ENCODE results near the gene OSGIN1. TPM values are rescaled to one million over a fixed set of nuclear protein-coding genes. Genes with fewer than 3 reads are reported as not detected.

OSGIN1 gene
- total and polyA plus RNA-seq, 8 donors: 3.6 to 15.9 (median 3.9) TPM

DNA sequence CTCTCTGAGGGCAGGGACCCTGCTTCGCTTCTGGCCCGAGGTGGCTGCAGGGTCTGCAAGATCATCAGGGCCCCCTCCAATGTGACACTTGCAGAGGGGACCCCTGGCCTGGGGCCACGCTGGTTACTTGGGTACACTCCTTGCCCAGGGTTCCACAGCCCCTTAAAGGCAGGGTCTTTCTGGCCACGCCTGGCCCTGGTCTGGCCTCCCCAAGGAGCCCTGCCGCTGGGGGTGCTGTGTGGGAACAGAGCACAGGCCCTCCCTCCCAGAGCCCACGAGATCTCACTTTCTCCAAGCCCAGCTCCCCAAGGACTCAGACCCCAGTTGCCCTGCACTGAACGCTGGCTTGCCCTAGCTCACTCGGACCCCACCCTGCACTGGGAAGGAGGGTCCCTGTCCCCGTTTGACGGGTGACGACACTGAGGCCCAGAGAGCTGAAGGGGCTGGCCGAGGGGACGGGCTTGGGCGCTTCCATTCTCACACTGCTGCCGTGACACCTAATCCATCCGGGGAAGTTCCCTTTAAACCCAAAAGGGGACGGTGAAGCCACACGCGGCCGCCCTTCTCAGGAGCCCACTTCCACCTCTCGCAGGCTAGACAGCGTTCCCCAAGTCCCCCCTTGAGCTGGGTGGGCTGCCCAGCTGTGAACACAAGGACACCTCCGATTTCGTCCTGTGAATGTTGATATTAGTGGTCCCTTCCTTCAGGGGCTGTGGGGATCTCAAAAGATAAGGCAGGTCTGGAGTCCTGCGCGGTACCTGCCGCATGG lies 26.9 kb upstream of the OSGIN1 start:
- H3K36me3 ChIP-seq: no peaks in the 10 kb centered on the region
- peak in 1 of 6 donors; percentile 67 for DNase-seq

GRCh38 chr16:83926726-83927397 lies 26.2 kb upstream of the OSGIN1 start:
- FAIRE-seq (peak; percentile 67), DNase-seq (peak; percentile 61 to 93 (median 81)), ATAC-seq (peak; percentile 74 to 96 (median 91))
- peak overlapping the region in 1 of 4 donors; percentile 28 for H3K4me3 ChIP-seq
- TF ChIP-seq, protein P1, sequence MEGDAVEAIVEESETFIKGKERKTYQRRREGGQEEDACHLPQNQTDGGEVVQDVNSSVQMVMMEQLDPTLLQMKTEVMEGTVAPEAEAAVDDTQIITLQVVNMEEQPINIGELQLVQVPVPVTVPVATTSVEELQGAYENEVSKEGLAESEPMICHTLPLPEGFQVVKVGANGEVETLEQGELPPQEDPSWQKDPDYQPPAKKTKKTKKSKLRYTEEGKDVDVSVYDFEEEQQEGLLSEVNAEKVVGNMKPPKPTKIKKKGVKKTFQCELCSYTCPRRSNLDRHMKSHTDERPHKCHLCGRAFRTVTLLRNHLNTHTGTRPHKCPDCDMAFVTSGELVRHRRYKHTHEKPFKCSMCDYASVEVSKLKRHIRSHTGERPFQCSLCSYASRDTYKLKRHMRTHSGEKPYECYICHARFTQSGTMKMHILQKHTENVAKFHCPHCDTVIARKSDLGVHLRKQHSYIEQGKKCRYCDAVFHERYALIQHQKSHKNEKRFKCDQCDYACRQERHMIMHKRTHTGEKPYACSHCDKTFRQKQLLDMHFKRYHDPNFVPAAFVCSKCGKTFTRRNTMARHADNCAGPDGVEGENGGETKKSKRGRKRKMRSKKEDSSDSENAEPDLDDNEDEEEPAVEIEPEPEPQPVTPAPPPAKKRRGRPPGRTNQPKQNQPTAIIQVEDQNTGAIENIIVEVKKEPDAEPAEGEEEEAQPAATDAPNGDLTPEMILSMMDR (IDR thresholded peaks at IDR 0.05): peak; percentile 86 to 97 (median 94)
- no peaks in the 10 kb centered on the region for H3K36me3 ChIP-seq
- 24 to 25% methylated on average over 35 of the region's 35 CpGs for WGBS, 2 donors
- no peaks in the 10 kb centered on the region for H3K9me3 ChIP-seq
- intact Hi-C loops (cut with DNase I): no loop called here
- peak overlapping the region; percentile 57 to 70 (median 66) for H3K27ac ChIP-seq
- H3K4me1 ChIP-seq: no peaks in the 10 kb centered on the region
- H3K27me3 ChIP-seq: no peaks in the 10 kb centered on the region

More for the DNA sequence above, 26.9 kb upstream of the OSGIN1 start:
- intact Hi-C loops (cut with DNase I): no loop called here
- no peaks in the 10 kb centered on the region for H3K9me3 ChIP-seq
- FAIRE-seq: no peak
- no peaks in the 10 kb centered on the region for H3K27me3 ChIP-seq
- no peak overlapping the region for H3K27ac ChIP-seq
- TF ChIP-seq, protein P1 (IDR thresholded peaks at IDR 0.05): no peak
- 59 to 60% methylated on average over 27 of the region's 27 CpGs for WGBS, 2 donors
- H3K4me1 ChIP-seq: no peaks in the 10 kb centered on the region
- no peak overlapping the region for H3K4me3 ChIP-seq
- ATAC-seq: peak in 2 of 4 donors; percentile 2 to 9

- ATAC-seq (no peak), FAIRE-seq (no peak), DNase-seq (peak in 1 of 6 donors; percentile 19)
- no peak overlapping the region for H3K4me3 ChIP-seq
- H3K36me3 ChIP-seq: no peaks in the 10 kb centered on the region
- 87 to 88% methylated on average over 16 of the region's 16 CpGs for WGBS, 2 donors
- no peaks in the 10 kb centered on the region for H3K4me1 ChIP-seq
- H3K9me3 ChIP-seq: no peaks in the 10 kb centered on the region
- intact Hi-C loops (cut with DNase I): no loop called here
- H3K27ac ChIP-seq: no peak overlapping the region
- no peaks in the 10 kb centered on the region for H3K27me3 ChIP-seq
- TF ChIP-seq, protein P1 (IDR thresholded peaks at IDR 0.05): no peak
Measured at GRCh38 chr16:83928341-83929055, 24.5 kb upstream of the OSGIN1 start.

- Histone ChIP-seq H3K27ac (no peak overlapping the region), H3K27me3 (no peaks in the 10 kb centered on the region), H3K9me3 (no peaks in the 10 kb centered on the region), H3K4me1 (no peaks in the 10 kb centered on the region), H3K36me3 (no peaks in the 10 kb centered on the region), H3K4me3 (no peak overlapping the region)
- FAIRE-seq (no peak), DNase-seq (peak in 1 of 6 donors; percentile 42), ATAC-seq (no peak)
- 84 to 90% methylated on average over 17 of the region's 17 CpGs for WGBS, 2 donors
- TF ChIP-seq, protein P1 (IDR thresholded peaks at IDR 0.05): no peak
- intact Hi-C loops (cut with DNase I): no loop called here
Measured at GRCh38 chr16:83929811-83930555, 23.1 kb upstream of the OSGIN1 start.
